Endometrial microvascular endothelial cells (primary cell): ENCODE measurements around the gene SLC8A1. TPM values are rescaled to one million over a fixed set of nuclear protein-coding genes. Genes with fewer than 3 reads are reported as not detected.

Experiments
- in situ Hi-C: cut with HindIII; loops from 2 replicates; pipeline ENCODE4 v1.10.0; 2017; ENCODE audit warnings: low sequenced_read_pairs, low pct_unique_long_range_greater_than_20kb; ENCODE audit errors: inconsistent ontology term
- total RNA-seq: library from RNA; depleted of rRNA; stranded (reverse); fragments of >200 nt; gene quantifications from one replicate; pipeline ENCODE4 v1.2.3, GENCODE V29; 2015; ENCODE audit errors: inconsistent ontology term

Gene SLC8A1
- total RNA-seq, 1 donor from 2014 or later = 0.28 TPM

DNA sequence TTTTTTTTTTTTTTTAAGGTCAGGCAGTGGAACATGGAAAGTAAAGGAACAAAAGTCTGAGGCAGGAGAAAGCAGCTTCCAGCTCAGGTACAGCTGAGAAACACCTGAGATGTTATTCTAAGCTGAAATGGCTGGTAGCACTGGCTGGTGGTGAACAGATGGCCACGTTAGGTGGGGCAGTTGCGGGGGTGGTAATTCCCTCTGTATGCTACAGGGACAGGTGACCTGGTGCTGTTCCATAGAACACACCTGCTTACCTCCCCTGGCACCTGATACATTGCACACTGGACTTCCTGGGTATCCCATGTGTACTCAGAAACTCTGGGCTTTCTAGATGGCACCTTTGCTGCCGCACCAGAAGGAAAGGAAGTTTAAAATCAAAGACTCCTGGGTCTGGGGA is 333.3 kb downstream of the SLC8A1 start:
- in situ Hi-C loops = no loop called here

DNA sequence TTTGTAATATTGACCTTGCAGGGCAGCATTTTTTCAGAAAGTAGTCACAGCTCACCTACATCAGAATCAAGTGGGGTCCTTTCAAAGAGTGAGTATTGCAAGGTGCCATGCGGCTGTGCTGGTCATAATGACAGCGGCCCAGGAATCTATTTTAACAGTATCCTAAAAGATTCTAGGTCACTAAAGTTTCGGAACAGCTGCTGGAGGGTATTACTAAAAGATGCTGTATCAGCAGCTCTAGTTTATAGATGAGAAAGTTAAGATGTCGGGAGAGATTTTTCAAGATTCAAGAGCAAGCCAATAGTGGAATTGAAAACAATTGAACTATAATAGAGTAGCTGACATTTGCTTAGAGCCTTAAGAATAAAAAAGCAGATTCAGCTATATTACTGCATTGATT is 336.0 kb downstream of the SLC8A1 start:
- in situ Hi-C loops = no loop called here

DNA sequence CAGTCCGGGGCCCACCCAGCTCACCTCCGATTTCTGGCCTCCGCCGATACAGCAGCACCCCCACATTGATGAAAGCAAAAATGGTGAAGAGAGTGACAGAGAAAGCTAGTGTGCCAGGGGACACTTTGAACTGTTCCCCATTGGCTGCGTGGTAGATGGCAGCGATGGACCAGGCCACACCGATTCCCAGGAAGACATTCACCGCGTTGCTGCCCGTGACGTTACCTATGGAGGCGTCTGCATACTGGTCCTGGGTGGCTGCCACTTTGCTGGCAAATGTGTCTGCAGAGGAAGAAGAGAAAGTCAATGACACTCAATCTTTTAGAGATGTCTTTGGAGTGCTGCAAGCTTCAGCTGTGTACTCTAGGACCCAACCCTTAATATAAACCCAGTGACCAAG is 336.5 kb downstream of the SLC8A1 start:
- in situ Hi-C loops = no loop called here

DNA sequence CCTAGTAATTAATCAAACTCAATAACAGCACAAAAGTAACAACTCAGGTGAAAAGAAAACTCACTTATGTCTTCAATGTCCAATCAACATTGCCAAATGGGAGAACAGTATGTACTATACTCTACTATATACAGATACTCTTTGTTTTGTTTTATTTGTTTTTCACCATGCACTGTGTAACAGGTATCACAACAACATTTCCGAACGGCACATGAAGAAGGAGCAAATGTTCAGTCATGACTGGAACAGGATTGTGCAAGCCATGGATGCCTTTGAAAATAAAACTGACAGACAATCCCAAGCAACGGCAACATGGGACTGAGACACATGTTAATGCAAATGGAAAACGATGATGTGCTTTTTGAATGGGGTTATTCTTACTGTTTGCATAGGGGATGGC is 337.9 kb downstream of the SLC8A1 start:
- in situ Hi-C loops = no loop called here

DNA sequence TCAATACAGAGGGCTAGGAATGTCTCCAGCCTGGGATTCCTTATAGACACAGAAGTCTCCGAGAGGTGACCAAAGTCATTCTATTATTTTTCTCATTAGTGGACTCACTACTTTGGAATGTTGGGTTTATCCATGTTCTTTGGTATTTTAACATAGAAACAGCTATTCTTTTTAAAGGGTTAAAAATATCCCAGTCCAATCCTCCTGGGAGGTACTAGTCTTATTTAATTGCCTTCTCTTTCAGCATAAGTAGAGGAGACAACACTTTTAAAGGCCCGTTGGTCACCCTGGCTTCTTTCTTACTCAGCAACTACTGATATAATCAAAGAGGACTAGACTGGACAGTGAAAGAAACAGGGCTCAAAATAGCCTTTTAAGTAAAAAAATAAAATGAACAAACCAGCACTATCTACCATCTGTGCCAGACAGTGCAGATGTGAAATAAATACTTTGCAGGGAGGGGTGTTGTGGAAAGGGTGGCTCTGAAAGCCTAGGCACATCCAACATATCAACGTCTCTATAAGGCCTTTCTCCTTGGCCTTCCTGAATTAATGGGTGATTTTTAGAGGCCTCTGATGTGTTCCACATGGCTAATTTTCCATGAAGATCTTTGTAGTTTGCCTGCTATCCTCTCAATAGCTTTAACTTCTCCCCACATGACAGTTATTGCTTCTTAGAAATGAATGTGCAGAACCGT is 338.5 kb downstream of the SLC8A1 start:
- in situ Hi-C loops = no loop called here

DNA sequence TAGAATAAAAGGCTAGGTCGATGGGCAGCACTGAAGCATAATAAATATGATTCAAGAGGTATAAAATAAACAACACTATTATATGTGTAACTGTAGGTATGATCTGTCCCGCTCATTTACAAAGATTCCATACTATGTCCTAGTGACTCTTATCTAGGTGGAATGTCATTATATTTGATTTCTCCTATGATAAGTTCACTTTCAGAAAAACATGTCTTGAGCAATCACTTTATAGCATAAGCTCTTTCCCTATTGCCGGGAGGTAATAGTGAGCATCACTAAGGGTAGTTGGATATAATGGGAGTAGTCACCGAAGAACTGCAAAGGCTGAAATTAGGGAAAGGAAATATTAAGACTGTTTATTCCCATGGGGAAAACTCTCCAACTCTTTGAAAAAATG is 342.5 kb downstream of the SLC8A1 start:
- in situ Hi-C loops = no loop called here

DNA sequence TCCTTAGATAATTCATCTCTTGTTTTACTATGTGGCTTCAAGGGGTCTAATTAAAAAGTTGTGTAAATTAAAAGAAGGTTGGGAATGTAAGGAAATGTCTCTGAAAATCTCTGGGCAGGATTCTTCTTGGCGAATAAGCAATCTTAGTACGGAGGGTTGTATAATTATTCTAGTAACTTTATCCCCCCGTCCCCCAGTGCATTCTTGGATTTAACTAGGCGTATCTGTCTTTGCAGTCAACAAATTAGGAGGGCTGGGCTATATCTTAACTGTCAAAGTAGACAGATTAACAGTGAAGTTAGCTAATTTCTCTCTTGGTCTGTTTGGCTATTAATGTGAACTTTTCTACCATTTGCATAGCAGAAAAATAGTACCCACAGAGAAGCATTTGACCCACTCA is 343.0 kb downstream of the SLC8A1 start:
- in situ Hi-C loops = no loop called here

DNA sequence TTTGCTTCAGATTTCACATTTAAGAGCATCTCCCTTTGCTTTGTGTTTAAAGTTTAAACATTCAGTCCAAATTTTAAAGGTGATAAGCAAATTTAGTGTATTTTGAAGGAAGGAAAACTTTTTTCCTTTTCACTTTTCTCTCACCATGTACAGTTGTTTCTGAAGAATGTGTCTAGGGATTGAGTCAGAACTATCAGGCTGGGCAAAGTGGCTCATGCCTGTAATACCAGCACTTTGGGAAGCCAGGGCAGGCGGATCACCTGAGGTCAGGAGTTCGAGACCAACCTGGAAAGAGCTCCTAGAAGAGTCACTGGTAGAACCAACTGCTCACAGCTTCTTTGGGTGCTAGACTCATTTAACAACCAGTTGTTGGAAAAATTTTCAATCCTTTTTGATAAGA is 345.8 kb downstream of the SLC8A1 start:
- in situ Hi-C loops = no loop called here

DNA sequence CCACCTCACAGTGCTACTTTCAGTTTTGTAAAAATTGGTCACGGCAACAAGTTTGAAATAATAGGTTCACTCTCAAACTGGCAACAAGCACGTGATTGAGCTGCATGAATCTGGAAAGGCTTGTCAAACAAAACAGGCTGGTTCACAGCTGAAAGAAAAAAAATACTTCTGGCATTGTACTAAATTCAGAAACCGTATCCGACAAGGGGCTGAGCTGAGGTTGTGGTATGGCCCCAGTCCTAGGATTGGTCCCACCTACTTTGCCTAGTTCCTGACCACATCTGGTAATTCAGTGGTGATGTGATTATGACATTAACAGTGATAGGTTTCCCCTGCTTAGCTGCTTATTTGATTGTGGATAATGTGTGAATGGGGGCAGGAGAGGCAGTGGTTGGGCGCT is 346.3 kb downstream of the SLC8A1 start:
- in situ Hi-C loops = no loop called here

DNA sequence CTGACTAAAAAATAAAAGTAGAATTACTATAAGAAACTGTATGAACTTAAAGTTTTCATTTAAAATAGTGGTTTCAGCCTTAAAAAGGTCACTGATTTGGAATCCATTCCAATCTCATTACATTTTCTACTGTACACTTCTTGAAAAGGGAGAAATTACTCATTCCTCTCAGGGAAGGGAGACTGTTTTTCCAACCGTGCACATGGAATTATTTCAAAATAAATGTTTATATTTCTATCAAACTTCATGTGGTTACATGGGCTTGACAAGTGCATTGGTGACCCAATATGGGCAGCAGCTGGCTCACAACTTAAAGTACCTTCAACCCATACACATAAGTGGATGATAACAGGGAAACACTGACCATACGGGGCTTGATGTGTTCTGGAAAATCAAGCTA is 348.3 kb downstream of the SLC8A1 start:
- in situ Hi-C loops = no loop called here

DNA sequence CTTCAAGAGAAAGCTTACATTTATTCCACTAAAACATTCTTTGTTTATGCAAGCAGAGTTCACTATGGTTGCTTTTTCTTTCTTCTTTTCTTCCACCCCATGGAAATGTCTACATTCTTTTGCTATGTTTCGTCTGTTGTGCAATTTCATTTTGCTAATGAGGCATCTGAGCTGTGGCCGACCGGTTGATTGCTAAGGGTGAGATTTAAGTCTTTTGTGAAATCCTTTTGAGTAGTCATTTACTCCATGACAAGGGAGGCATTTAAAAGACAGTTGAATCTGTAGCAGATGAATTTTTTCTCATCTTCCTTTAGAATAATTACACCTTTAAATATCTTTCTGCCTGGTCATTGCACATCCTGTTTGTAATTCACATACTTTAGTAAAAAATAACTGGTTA is 348.7 kb downstream of the SLC8A1 start:
- in situ Hi-C loops = no loop called here

DNA sequence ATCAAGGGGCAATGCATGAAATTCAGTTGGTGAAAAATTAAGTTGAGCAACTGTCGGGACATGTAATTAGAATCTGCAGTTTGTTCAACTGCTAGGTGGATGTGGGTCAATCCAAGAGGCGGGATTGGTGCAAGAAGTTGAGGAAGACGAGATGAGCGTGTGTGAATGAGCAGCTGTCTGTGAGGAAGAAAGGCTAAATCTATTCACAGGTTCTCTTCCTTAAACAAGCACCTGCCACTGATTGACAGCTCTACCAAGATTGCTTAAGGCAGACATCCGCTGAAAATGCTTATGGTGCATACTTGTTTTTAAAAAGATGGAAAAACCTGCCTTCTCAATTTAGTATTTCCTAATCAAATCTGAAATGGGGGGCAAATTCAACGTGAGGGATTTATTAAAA is 349.4 kb downstream of the SLC8A1 start:
- in situ Hi-C loops = no loop called here

DNA sequence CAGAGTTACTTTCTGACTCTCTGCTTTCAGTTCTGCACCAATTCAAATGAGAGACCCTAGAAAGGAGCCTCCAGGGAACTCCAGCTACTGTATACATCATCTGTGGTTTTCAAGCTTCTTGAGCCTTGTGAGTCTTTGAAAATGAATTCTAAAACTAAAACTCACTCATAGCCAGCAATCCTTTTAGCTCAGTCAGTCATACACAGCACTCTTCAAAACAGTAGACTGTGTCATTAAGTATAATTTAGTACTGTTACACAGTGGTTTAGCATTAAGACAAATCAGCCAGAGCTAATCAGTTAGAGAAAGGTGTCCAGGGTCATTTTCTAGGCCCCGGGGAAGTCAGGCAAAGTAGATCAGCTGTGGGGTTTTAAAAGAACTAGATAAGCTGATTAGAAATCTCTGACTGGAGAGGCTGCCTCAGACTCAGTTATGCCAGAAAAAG is 350.7 kb downstream of the SLC8A1 start:
- in situ Hi-C loops = no loop called here

DNA sequence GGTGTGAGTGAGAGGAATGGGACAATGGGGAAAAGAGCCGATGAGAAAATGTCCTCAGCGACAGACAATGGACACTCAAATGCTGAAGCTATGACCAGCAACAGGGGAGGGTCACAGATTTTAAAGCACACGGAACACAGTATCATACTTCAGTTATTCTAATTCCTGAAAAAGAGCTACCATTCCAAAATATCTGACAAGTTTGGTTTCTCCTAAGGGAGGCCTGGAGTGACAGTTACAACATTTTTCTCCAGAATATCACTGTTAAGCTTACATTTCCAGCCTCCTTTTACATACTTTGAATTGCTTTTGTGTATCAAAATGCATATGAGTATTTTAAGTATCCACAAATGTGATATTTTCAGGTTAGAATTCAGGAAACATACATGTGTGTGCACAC is 351.2 kb downstream of the SLC8A1 start:
- in situ Hi-C loops = no loop called here

DNA sequence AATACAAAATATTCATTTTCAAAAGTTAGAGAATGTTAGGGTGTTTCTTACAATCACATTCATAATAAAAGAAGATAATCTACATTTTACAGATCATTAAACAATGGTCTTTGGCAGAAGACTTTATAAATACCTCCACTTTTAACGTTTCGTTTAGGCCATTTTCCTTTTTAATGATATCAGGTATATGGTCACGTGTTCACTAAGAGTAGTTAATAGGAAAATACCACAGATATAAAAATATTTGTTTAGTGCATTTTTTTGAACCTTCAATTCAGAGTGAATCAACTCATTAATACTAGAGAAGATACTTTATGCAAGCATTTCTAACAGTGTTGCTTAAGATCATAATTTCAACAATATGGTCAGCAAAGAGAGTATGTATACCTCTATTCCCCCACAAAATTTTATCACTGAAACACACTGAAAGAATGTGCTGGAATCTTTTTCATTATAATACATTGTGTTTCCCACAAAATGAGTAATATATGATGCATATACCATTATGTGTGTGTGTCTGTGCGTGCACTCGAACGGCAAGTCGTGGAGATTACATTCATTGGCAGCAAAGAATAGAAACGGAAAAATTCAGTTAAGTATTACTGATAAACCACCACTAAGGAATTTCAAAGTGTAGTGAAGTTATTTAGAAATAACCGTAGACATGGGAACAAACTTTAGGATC is 353.0 kb downstream of the SLC8A1 start:
- in situ Hi-C loops = no loop called here

DNA sequence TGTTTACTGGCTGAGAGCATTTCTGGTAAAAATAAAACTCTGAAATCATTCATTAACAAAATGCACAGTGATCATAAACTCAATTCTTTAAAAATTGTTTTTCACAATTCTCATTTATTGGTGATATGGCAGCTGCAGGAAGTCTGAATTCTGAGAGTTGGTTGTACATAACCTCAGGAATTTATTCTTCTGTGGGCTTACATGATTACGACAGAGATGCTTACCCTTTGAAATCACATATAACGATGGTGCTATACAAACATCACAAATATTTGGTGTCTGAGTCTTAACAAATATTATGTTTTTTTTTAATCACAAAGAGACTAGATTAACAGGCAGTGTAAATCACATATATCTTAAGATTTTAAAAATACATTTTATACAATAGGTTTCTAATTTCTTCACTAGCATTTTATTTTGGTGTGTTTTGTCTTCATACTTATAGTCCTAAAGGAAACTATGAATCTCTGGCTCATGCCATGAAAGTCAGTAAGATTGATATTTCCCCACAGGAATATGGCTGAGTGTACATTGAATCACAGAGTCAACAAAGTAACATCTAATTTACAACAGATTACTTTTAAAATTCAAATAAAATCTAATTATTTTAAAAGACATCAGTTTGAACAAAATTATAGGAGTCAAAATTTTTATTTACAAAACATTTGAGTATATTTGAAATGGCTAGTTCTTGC is 354.1 kb downstream of the SLC8A1 start:
- in situ Hi-C loops = no loop called here

DNA sequence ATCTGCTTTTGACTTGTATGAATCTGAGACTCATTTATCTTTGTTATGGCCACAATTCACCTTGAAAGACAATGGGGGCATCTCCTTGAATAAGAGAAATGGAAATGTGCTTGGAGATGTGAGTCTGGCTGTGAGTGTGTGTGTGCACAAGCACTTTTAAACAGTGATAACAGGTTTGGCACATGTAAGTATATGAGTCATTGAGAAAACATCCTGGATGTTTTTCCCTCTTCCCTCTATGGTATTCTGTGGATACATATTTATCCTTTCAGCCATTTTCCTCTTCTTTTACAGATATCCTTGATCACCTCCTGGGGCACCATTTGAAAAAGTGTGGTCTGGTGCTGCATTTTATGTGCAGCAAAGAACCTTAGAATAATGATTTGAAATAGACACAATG is 355.5 kb downstream of the SLC8A1 start:
- in situ Hi-C loops = no loop called here

DNA sequence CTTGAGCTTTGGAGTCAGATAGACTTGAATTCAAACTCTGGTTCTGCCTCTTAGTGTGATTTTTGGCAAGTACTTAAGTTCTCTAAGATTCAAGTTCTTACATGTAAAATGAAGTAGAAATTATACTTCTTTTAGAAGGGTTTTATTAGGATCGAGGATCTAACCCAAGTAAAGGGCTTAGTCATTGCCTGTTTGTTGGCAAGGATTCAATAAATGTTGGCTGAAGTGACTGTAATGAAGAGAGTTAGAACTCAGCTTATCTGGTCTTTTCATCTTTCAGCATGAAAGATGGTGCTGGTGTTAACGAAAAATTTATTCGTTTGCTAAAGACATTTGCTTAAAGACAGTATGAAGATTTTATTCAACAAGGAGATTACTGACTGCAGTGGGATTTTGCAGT is 356.9 kb downstream of the SLC8A1 start:
- in situ Hi-C loops = no loop called here

DNA sequence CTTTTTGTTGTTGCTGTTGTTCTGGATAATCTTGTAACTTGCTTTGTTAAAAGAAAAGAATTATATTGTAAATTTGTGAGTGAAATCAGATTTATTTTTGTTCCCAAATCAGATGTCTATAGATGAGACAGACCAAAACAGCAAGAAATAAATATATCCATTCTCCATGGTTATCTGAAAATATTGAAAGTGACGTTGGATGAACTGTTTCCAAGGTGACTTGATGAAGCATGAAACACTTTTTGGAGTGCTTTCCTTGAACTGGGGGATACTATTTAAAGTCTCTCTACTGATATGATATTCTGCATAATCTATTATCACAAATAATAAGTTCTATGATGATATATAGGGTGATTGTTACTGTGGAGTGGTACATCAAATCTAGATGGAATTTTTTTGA is 357.4 kb downstream of the SLC8A1 start:
- in situ Hi-C loops = no loop called here

DNA sequence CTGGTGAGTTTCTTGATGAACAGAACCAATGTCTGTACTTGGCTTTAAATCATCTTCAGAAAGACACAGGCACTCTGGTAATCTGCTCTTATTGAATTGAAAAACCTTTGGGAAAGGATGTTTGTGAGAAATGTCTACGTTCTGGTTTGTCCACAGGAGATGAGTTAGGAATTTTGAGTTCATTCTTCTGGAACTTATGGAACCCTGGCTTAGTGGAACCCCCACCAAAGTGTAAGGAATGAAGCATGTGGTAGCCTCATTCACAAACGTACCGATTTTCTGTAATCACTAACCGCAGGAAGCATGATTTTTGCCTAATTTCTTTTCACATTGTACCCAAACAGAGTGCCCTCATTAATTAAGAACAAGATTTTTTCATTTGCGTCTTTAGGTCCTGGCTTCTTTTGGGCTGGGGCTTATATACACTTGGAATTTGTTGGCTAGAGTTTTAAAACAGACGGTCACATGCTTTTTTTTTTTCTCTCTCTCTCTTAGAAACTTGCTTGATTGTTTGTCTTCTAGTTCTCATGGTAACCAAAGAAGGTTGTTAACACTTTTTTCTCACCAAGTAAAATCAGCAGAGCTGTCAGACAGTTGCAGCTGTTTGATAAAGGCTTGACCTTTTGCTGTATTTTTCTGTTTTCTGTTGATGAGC is 358.7 kb downstream of the SLC8A1 start:
- in situ Hi-C loops = no loop called here
